NCI-H2107 treated with DMSO at 0.1 percent for 48 hours (cell line): ENCODE measurements around the gene ZSCAN1.
A peak's percentile ranks its signal among the peaks of the same experiment; 100 is the strongest.

ENCODE experiments used
- DNase-seq: peaks from one replicate; lab custom pipeline; 2025; ENCODE audit not compliant: unreplicated experiment; lab: John Stamatoyannopoulos, UW

The ZSCAN1 gene

DNA sequence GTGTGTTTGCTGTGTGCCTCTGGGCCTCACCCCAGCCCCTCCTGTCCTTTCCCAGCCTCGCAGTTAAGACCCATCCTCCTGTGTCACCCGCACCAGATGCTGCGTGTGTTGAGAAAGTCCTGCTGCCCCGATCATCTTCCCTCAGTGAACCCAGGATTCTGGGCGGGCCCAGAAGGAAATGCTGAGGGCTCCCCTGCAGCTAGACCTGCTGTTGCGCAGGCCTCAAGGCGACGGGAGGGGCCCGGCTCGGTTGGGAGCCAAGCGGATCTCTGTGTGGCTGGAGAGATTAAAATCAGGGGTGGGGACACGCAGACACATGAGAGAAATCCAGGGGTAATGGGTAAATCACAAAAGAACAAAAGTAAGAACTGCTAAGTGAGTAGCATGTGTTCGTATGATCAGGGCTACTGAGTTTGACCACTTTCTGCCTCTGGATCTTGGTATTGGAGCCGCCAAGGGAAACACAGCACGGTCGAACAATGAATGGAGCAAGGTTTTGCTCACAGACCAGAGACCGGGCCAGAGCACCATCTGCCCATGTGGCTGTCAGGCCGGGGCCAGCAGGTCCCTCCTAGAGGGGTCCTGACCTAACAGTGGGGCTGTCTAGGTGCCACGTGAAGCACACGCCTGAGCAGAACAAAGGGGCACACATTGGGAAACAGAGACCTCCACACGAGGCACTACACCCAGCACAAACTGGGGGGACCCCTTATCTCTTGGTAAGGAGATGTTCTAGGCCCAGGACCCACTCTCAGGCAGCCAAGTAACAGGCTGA, 7.1 kb downstream of the ZSCAN1 start:
- no peak for DNase-seq

DNA sequence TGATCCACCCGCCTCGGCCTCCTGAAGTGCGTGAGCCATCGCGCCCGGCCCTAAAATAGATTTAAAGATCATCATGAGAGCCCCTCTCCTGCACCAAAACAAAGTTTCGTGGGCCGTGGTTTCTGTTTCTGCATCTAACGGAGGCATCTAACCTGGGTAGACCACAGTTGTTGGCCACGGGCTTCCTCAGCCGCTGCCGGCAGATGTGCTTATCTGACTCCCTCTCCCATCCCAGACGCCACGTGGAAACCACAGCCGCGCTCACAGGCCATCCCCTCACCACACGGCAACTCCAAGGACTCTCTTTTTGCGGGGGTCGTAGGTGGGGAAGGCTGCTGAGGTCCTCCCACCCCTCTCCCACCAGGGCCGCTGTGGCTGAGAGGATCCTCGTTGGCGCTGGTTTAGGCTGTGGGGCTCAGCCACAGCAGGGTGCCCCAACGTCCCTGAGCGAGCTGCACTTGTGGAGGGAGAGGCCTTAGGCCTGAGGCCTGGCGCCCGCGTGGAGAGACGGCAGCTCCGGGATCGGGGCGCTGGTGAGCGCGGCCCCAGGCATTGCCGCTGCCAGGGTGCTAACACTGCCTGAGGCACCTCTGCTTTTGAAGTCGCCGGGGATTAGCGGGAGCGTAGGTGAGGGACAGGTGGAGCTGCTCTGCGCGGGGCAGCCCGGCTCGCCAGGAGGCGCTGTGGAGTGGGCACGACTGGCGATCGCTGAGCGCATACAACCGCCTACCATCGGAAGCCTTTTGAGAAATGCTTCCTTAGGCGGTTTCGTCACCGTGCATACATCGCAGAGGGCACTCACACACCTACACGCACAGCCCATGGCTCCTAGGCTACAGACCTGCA, 8.9 kb downstream of the ZSCAN1 start:
- no peak for DNase-seq

DNA sequence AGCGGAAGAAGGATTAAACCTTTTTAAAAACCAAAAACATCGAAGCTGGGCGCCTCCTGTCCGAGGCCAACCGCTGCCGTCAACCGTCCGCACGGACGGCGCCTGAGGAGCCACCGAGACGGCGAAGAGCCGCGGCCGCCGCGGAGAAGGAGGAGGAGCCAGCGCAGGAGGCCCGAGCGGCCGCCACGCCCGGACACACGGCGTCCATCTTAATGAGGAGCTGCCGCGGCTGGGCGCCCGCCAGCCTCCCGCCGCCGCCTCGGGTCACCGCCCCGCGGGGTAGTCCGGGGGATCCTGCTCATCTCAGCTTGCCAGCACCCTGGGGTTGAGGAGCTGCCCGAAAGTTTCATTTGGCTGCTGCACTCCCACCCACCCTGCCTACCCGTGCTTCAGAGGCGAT, 10.6 kb downstream of the ZSCAN1 start:
- no peak for DNase-seq

DNA sequence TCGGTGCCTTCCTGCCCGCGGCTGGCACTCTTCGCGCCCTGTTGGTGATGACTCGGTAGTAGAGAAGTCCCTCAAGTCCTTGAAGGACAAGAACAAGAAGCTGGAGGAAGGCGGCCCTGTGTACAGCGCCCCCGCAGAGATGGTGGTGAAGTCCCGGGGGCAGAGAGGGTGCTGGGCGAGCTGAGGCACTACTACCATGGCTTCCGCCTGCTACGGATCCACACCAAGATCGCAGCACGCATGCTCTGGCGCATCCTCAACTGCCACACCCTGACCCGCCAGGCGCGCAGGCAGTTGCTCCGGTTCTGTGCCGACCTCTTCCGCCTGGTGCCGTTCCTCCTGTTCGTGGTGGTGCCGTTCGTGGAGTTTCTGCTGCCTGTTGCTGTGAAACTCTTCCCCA, 11.1 kb downstream of the ZSCAN1 start:
- DNase-seq, result no peak

DNA sequence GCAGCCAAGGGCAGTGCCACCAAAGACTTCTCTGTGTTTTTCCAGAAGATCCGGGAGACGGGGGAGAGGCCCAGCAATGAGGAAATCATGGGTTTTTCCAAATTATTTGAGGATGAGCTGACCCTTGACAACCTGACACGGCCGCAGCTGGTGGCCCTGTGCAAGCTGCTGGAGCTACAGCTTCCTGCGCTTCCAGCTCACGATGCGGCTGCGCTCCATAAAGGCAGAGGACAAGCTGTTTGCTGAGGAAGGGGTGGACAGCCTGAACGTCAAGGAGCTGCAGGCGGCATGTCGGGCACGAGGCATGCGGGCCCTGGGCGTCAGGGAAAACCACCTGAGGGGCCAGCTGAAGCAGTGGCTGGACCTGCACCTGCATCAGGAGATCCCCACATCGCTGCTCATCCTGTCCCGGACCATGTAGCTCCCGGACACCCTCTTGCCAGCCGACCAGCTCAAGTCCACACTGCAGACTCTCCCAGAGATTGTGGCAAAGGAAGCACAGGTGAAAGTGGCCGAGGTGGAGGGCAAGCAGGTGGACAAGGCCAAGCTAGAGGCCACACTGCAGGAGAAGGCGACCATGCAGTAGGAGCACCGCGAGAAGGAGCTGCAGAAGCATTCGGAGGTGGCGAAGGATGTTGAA, 11.7 kb downstream of the ZSCAN1 start:
- no peak for DNase-seq

DNA sequence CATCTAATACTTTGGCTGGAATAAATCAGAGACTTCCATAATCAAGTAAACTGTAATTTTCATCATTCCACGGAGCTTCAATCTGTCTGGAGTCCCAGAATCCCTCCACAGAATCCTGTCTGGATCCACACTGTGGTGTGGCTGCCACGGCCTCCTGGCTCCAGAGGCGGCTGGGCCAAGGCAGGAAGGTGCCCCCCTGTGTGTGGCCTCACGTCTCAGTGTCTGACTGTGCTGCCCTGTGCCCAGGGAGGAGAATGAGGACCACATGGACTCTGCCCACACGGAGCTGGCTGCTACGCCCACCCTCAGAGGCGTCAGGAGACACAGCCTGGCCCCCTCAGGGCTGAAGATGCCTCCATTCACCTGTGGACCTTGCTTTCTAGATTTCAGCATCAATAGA, 13.0 kb downstream of the ZSCAN1 start:
- no peak for DNase-seq

DNA sequence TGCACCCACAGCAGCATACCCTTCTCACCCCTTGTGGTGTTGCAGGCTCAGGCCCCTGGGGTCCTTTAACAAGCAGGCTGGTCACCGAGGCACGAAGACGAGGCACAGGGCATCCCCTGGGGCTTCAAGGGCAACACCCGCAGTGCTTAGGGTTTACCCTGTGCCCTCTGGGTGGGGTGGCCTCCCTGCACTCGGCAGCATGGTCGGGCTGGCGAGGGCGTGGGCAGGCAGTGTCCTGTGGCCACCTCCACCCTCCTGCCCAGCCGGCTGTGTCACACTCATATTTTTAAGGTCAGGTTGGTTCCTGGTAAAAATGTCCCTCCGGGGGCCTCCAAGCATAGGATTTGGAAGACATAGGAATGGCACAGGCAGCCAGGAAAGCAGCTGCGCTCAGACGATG, 13.8 kb downstream of the ZSCAN1 start:
- no peak for DNase-seq

DNA sequence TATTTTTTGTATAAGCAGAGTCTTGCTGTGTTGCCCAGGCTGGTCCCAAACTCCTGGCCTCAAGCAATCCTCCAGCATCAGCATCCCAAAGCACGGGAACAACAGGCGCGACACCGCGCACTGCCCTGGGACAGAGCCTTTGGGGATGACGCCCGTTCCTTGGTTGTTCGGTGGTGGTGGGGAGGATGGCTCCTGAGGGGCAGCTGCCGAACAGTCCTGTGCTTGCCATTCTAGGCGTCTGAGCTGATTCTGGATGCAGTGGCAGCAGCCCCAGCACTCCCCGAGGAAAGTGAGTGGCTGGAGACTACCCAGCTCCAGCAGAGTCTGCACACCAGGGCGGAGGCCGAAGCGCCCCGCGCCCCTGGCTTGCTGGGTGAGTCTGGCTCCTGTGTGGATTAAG, 18.4 kb downstream of the ZSCAN1 start:
- DNase-seq, result no peak

DNA sequence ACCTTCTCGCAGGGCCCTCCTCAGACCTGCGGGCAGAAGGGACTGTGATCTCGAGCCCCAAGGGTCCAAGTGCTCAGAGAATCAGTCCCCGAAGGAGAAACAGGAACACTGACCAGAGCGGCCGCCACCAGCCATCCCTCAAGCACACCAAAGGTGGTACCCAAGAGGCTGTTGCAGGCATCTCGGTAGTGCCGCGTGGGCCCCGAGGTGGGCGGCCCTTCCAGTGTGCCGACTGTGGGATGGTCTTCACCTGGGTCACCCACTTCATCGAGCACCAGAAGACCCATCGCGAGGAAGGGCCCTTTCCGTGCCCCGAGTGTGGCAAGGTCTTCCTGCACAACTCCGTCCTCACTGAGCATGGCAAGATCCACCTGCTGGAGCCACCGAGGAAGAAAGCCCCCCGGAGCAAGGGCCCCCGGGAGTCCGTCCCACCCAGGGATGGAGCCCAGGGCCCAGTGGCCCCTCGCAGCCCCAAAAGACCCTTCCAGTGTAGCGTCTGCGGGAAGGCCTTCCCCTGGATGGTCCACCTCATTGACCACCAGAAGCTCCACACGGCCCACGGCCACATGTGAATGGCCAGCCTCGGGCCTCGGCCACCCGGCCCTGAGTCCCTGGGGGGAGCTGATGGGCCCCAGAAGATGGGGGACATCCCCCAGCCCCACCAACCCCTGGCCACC, 19.8 kb downstream of the ZSCAN1 start:
- no peak for DNase-seq

DNA sequence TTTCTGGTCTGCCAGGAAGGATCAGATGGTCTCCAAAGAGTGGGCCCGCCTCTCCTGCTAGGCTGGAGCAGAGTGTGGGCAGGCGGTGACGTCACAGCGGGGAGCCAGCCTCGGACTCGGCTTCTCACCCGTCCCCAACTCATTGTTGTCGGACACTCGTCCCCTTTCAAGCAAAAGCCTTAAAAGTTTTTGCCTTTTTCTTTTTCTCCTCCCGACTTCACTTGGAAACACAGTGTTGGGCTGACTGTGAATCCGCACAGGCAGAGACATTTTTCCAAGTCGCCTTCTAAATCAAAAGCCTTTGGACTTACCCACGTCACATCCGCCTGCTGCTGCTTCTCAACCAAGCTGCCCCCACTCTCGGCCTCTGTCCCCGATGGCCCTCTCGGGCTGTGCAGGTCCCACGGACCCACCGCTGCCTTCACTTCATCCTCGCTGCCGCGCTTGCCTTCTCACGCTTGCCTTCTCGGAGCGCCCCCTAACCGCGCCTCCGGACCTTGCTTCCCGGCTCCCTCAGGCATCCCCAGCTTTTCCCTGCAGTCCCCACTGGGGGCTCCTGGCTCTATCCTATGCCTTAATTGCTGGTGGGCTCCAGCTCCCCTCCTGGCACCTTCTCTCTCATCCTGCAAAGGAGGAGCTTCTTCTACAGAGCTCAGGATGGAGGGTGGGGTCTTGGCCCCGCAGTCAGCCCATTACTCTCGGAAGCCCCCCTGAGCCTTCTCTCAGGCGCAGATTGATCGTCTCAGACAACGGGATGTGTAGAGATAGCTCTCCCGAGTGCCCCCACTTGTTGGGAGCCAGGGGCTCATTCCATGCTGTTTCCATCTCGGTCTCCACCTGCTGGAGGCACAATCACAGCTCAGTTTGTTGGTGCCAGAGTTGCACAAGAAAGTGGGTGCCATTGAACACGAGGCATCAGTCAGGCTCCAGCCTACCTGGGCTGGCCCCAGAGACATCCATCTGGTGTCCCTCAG, 21.4 kb downstream of the ZSCAN1 start:
- DNase-seq, result no peak

DNA sequence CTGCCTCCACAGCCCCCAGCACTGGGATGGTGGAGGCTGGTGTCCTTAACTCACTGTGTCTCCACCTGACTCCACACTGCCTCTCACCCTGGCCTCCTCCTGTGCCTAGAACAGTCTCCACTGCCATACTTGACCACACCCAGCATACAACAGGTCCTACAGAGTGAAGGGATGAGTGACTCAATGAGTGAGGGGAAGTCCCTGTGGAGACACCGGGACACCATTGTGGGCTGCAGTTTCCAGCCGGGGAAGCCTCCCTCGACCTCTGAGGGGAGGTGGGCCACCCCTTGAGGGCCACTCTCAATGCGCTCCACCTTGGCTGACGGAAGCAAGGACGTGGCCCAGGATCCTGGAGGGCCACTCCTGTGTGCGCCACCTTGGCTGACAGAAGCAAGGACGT, 22.4 kb downstream of the ZSCAN1 start:
- DNase-seq, result no peak

DNA sequence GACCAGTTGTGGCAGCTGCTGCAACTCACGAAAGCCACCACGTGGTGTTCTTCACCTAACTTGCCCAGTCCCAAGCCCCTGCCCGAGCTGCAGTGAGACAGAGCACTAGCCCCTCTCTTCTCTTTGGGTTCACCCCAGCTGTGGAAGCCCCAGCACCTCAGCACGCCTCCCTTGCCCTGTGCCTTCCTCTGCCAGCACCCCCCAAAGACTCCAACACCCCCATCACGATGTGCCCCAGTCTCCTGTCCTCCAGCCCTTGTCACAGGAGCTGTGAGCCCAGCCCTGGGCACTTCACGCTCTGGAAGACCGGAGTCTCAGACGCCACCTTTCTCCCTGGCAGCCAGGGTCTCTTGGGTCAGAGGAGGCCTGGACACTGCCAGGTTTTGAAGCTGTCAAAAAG, 23.0 kb downstream of the ZSCAN1 start:
- DNase-seq, result no peak

DNA sequence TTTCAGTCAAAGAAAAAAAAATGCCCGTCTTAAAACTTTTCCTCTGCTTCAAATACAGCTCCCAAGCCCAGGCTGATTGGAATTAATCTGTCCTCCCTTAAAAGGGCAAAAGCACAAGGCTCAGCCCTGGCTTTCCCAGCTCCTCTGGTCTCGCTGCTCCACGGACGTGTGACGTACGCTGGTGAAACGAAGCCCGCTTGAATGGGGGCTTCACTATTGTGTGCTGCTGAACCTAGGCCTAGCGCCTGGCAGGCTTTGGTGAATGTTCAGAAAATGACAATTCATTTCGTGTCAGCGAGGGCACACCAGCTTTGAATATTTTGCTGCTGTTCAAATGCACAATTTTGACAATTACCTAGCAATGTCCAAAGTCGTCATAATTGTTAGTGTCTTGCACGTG, 24.6 kb downstream of the ZSCAN1 start:
- no peak for DNase-seq

DNA sequence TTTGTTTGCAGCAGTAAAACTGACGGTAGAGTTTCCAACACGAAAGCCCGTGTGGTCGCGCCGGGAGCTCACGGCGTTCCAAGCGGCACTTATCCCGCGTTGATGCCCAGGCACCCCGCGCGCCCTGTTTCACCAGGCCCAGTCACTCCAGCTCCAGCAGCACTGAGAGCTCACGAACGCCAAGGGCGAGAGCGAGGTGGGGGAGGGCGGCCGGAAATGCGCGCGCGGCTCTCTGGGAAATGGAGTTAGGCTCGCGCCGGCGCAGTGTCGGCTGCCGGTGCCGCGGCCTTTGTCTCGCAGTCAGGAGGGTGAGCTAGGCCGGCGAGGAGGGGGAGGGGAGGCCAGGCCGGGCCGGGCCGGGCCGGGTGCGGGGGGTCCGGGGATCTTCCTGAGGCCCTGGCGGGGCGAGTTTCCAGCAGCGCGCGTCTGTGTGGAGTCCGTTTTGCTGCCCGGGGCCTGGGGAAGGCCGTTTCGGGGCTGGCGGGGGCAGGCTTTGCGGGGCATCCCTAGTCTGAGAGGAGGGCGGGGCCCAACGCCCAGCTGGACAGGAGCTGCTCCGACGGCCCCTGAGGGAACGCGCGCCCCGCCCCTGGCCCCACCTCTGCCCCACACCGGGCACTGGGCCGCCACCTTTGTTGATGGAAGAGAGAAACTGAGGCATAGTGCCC, 25.3 kb downstream of the ZSCAN1 start, which contains the start of gene ZNF135:
Gene ZNF135 (plus strand): TSS at position 280 of the 668 bp plus-strand sequence. CDS start 721 bp downstream, outside the sequence.
- peak; percentile 11 for DNase-seq

DNA sequence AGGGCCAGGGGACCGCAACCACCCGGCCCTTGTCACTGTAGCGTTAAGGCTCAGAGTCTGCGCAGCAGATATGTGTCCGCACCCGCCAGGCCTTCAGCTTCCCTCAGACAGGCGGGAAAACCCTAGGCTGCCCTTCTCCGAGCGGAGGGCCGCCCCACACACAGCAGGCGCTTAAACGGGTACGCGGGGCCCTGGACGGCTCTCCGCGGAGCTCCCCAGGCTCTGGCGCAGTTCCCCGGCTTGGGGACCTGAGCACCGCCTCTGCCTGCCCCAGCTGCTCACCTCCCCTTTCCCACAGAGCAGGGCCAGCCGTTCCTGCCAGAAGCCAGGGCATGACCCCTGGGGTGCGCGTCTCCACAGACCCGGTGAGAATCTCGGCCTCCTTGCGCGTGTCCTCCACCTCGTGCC, 25.9 kb downstream of the ZSCAN1 start:
- no peak for DNase-seq

DNA sequence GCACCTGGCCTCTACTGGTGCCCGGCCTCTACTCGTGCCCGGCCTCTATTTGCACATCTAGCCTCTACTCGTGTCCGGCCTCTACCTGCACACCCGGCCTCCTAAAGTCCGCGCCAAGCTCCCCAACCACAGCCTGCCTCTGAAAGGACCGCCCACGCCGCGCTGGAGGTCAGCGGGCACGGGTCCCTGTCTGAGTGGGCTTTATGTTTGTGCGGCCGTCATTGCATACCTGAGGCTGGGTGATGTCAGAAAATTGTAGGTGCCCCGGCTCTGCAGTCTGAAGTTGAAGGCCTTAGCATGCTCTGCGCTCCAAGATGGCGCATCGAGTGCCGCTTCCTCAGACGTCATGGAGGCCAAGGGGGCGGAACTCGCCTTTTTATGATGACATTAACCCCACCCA, 26.4 kb downstream of the ZSCAN1 start:
- no peak for DNase-seq

DNA sequence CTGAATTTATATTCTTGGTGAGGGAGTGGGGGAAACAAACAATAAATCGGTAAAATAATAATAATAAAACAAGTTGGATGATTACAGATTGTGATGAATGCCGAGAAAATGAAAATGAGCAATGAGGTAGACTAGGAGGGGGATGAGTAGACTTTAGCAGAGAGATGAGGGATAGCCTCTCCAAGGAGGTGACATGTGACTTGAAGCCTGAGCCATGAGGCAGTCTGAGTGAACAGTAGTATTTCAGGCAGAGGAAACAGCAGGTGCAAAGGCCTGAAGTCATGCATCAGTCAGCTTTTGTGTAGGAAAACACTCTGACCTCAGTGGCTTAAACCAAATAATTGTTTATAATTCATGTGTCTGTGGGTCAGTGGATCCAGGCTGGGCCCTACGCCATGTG, 29.9 kb downstream of the ZSCAN1 start:
- no peak for DNase-seq

DNA sequence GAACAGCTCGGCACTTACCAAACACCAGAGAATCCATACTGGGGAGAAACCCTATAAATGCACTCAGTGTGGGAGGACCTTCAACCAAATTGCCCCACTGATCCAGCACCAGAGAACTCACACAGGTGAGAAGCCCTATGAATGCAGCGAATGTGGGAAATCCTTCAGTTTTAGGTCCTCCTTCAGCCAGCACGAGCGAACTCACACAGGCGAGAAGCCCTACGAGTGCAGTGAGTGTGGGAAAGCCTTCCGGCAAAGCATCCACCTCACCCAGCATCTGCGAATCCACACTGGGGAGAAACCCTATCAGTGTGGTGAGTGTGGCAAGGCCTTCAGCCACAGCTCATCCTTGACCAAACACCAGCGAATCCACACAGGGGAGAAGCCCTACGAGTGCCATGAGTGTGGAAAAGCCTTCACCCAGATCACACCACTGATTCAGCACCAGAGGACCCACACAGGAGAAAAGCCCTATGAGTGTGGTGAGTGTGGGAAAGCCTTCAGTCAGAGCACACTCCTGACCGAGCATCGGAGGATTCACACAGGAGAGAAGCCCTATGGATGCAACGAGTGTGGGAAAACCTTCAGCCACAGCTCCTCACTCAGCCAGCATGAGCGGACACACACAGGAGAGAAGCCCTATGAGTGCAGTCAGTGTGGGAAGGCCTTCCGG, 33.6 kb downstream of the ZSCAN1 start:
- no peak for DNase-seq

DNA sequence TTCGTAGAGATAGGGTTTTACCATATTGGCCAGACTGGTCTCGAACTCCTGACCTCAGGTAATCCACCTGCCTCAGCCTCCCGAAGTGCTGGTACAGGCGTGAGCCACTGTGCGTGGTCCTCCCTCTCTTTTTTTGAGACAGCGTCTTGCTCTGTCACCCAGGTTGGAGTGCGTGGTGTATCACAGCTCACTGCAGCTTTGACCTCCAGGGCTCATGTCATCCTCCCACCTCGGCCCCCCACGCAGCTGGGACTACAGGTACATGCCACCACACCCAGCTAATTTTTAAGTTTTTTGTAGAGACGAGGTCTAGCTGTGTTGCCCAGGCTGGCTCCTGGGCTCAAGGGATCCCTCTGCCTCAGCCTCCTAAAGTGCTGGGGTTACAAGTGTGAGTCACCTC, 46.0 kb downstream of the ZSCAN1 start:
- no peak for DNase-seq
